ENCODE measurements around the gene AZIN2. TPM values are rescaled to one million over a fixed set of nuclear protein-coding genes. Genes with fewer than 3 reads are reported as not detected.
A peak's percentile ranks its signal among the peaks of the same experiment; 100 is the strongest.
"Not testable (repeated sequence)": the region's sequence is repeated elsewhere in the genome, so short reads cannot be mapped to it uniquely, and the experiment has no call there.

The AZIN2 gene
- total RNA-seq, 1 donor from 2014 or later: 2.2 TPM

GRCh38 chr1:33130297-33130696 is 49.3 kb downstream of the AZIN2 start:
- DNase-seq: no peak

DNA sequence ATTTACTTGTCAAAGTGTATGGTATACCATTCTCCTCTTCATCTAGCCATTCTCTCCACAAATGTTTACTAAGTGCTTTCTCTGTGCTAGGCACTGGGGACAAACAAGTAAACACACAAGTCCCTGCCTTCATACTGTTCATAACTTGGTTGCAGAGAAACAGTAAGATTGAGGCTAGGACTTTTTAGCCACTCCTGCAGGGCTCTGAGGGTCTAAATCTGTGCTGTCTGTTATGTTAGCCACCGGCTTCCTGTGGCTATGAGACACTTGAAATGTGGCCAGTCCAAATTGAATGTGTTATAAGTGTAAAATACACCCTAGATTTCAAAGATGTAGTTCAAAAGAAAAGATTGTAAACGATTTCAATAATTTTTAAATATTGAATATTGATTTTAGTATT is 50.2 kb downstream of the AZIN2 start:
- no peak for DNase-seq

GRCh38 chr1:33132549-33132948 is 51.6 kb downstream of the AZIN2 start:
- no peak for DNase-seq

GRCh38 chr1:33133478-33134105 is 52.6 kb downstream of the AZIN2 start:
- DNase-seq: no peak

DNA sequence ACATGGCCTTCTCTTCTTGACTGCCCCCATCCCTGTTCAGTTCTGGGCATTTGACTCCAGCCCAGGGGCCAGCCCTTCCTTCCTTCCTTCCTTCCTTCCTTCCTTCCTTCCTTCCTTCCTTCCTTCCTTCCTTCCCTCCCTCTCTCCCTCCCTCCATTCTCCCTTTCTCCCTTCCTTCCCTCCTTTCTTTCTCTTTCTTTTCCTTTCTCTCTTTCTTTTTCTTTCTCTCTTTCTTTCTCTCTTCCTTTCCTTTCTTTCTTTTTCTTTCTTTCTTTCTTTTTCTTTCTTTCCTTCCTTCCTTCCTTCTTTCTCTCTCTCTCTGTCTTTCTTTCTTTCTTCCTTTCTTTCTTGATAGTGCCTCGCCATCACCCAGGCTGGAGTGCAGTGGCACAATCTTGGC is 55.1 kb downstream of the AZIN2 start:
- DNase-seq: not testable (repeated sequence)

DNA sequence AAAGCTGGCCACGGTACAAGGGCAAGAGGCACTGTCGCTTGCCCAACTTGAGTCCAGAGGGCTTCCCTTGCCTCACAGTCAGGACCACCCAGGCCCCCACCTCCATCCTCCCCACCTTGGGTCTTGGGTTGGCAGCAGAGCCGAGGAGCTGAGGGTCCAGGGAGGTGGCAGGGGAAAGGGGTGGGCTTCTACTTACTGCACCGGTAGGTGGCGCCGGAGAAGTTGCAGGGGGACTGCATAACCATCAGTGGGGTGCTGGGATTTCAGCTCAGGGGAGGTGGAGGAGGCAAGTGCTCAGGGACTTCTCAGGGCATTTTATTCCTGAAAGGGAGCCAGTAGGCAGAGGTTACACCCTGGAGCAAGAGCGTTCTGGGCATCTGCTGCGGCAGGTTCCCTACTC is 56.8 kb downstream of the AZIN2 start:
- DNase-seq: peak; percentile 68

GRCh38 chr1:33140153-33141149 is 59.5 kb downstream of the AZIN2 start:
- DNase-seq: no peak

- no peak for DNase-seq
Measured at GRCh38 chr1:33141216-33141615, 60.3 kb downstream of the AZIN2 start.

- no peak for DNase-seq
Measured at GRCh38 chr1:33141781-33142180, 60.8 kb downstream of the AZIN2 start.

GRCh38 chr1:33142483-33143064 is 61.6 kb downstream of the AZIN2 start:
- DNase-seq: no peak

GRCh38 chr1:33143176-33143575 is 62.2 kb downstream of the AZIN2 start:
- DNase-seq: no peak

DNA sequence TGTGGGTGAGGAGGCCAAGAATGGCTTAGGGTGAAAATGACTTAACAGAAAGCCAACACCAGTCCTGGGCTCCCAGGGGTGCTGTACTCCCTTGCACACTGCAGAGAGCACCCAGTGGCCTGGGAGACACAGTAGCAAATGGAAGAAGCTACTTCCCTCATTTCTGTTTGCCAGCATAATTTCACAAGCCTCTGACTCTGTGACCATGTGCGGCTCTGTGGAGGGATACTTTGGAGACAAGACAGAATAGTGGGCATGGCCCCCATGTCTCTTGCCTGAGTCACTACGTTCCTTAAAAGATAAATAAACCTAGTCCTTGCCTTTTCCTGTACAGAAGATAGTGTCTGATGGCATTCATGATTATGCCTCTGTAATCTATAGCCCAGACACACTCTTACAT is 62.7 kb downstream of the AZIN2 start:
- no peak for DNase-seq

DNA sequence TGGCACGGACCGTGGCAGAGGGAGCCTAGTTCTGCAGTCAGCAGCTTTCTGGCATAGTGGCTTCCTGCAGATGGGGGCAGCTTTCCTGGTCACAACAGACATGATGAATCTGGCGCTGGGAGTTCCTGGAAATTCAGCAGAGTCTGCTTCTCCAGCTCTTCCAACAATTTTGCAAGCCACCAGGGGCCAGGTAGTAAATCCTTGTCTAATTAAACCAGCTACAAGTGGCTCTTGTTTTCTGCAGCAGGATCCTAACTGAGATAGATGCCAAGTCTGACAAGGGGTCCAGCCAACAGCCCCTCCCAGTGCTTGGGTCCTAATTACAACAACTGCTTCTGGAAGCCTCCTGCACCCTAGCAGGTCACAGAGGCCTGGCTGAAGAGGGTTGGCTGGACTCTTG is 65.0 kb downstream of the AZIN2 start:
- no peak for DNase-seq

DNA sequence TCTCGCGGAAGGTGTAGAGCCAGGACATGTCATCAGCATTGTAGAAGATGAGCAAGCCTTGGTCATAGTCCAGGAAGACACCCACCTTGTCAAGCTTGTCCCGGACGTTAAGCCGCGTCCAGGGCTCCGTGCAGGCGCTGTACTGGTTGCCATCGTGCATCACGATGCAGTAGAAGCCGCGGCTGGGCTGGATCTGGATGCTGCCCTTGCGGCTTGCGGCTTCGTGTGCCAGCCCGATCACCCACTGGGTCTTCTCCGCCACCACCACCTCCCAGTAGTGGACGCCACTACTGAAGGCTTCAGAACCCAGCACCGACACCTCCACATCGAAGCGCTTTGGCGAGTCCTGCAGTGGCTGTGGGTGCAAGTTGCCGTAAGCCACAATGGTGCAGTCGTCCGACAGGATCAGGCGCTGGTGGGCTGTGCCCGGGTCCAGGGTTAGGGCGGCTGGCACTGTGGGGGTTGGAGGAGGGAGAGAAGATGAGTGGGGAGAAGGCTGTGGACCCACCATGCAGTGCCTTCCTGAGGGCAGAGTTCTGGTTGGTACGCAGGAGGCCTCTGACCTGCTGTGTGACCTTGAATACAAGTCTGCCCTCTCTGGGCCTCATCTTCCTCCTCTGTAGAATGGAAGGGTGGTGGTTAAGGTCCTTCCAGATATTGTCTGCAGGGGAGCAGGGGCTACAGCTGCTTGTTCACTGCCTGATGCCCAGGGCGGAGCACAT is 66.5 kb downstream of the AZIN2 start:
- DNase-seq: no peak

DNA sequence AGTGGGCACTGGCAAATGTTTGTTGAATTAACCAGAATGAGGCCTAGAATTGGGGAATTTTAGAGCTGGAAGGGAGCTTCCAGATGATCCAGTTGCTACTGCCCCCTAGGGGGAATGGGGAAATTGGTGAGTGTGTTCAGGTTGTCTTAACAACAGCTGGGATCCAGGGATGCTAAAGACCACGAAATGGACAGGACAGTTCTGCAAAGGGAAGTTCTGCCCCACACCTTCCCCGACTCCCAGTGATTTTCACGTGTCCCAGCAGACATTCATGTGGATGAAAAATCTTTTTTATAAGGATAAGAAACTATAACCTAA is 67.0 kb downstream of the AZIN2 start:
- DNase-seq: peak; percentile 20

GRCh38 chr1:33148615-33149014 is 67.7 kb downstream of the AZIN2 start:
- no peak for DNase-seq

- DNase-seq: no peak
Measured at GRCh38 chr1:33149453-33150190, 68.7 kb downstream of the AZIN2 start.

GRCh38 chr1:33150522-33150921 is 69.6 kb downstream of the AZIN2 start:
- no peak for DNase-seq

GRCh38 chr1:33151116-33151515 is 70.2 kb downstream of the AZIN2 start:
- DNase-seq: no peak

GRCh38 chr1:33152685-33153432 is 71.9 kb downstream of the AZIN2 start:
- peak; percentile 24 for DNase-seq

DNA sequence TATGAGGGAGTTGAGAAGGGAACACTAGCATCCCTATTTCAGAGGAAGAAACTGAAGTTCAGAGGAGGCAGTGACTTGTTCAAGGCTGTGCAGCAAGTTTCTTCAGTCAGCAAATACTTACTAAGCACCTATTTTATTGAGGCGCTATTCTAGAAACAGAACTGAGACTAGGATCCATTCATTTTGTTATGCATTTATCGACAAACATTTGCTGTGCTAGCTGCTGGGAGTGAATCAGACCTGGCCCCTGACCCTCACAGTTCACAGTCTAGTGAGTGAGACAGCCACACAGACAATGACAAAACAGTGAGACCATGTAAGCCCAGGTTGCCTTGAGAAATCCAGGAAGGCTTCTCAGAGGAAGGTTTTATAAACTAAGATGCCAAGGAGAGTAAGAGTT is 72.7 kb downstream of the AZIN2 start:
- DNase-seq: no peak

All from dermis blood vessel endothelial cell (primary cell).